Hematopoietic multipotent progenitor cell treated with erythropoietin and hydrocortisone succinate and interleukin-3 and kit ligand, for 8 days (in vitro differentiated cells): ENCODE data around the gene AOAH.

Experiments
- DNase-seq: peaks from one replicate; pipeline ENCODE4 v3.0.0-alpha.2; 2015

Gene AOAH

GRCh38 chr7:36626111-36626510 lies 98.2 kb downstream of the AOAH start:
- DNase-seq: no peak

GRCh38 chr7:36625247-36625646 lies 99.0 kb downstream of the AOAH start:
- no peak for DNase-seq

- DNase-seq: no peak
Observed at GRCh38 chr7:36623247-36623646, 101.0 kb downstream of the AOAH start.

GRCh38 chr7:36621396-36621795 lies 102.9 kb downstream of the AOAH start:
- DNase-seq: no peak

- no peak for DNase-seq
Observed at GRCh38 chr7:36620166-36620708, 104.1 kb downstream of the AOAH start.

GRCh38 chr7:36617408-36617807 lies 106.9 kb downstream of the AOAH start:
- DNase-seq: no peak

GRCh38 chr7:36615852-36616540 lies 108.3 kb downstream of the AOAH start:
- DNase-seq: no peak

- no peak for DNase-seq
Observed at GRCh38 chr7:36614959-36615358, 109.3 kb downstream of the AOAH start.

GRCh38 chr7:36613031-36613614 lies 111.2 kb downstream of the AOAH start:
- peak; percentile 11 for DNase-seq

GRCh38 chr7:36611703-36612102 lies 112.6 kb downstream of the AOAH start:
- no peak for DNase-seq

- no peak for DNase-seq
Observed at GRCh38 chr7:36607721-36608095, 116.6 kb downstream of the AOAH start.

- no peak for DNase-seq
Observed at GRCh38 chr7:36606976-36607720, 117.1 kb downstream of the AOAH start.

- no peak for DNase-seq
Observed at GRCh38 chr7:36606153-36606975, 117.9 kb downstream of the AOAH start.

- DNase-seq: no peak
Observed at GRCh38 chr7:36605261-36606051, 118.8 kb downstream of the AOAH start.

- no peak for DNase-seq
Observed at GRCh38 chr7:36604806-36605205, 119.5 kb downstream of the AOAH start.

- DNase-seq: no peak
Observed at GRCh38 chr7:36602934-36603887, 121.1 kb downstream of the AOAH start.

- DNase-seq: no peak
Observed at GRCh38 chr7:36602511-36602910, 121.8 kb downstream of the AOAH start.

GRCh38 chr7:36601601-36602000 lies 122.7 kb downstream of the AOAH start:
- DNase-seq: no peak

- no peak for DNase-seq
Observed at GRCh38 chr7:36600869-36601530, 123.3 kb downstream of the AOAH start.

- no peak for DNase-seq
Observed at GRCh38 chr7:36600314-36600682, 124.0 kb downstream of the AOAH start.
